H1 (cell line): ENCODE data around the gene KAT5. TPM values are rescaled to one million over a fixed set of nuclear protein-coding genes. Genes with fewer than 3 reads are reported as not detected.

Experiments used
- polyA plus RNA-seq, 7 experiments: library from polyadenylated mRNA; depleted of rRNA in 3 of 7; stranded (reverse) in 5 of 7; unstranded in 2 of 7; fragments of >200 nt in 5 of 7; fragments of 200-250 nt in 2 of 7; gene quantifications; 1 replicate in 5 of 7; 2 replicates in 1 of 7; 4 replicates in 1 of 7; pipeline versions ENCODE4 v1.2.1 to v1.2.3, GENCODE V29; 2011 to 2013; ENCODE audit warnings: missing spikeins in 2 of 7, mixed read lengths in 2 of 7
- total RNA-seq: library from RNA; stranded (reverse); fragmentation: NEBNext Ultra II Directional; extraction: Animal tissue kit (Norgen Biotek cat#: 25700); gene quantifications from 2 replicates; pipeline ENCODE4 v1.2.1, GENCODE V29; 2021
- TF ChIP-seq, protein P1 (sequence below): fragments of 300-600 bp; sonication (generic); IDR thresholded peaks from 2 replicates; pipeline ENCODE4 v1.7.1; 2012; ENCODE audit warnings: low read length, moderate library complexity, mild to moderate bottlenecking, inconsistent platforms; ENCODE audit not compliant: insufficient replicate concordance

KAT5 gene
- total and polyA plus RNA-seq, 2 of the 8 experiments (the other 6 are each of a cell fraction or from before 2014, with no cell fraction given): 26.7 to 37.4 TPM

DNA sequence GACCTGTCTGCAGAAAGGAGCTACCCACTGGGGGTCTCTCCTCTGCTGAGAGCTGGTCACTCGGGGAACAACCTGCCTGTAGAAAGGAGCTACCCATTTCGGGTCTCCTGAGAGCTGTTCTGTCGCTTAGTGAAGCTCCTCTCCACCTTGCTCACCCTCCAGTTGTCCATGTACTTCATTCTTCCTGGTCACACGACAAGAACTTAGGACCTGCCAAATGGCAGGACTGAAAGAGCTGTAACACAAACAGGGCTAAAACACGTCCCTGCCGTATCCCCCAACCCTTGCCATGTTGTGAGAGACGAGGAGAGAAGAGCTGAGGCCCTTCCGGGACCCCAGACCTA is 32.6 kb downstream of the KAT5 start (continued):
- TF ChIP-seq, protein P1, sequence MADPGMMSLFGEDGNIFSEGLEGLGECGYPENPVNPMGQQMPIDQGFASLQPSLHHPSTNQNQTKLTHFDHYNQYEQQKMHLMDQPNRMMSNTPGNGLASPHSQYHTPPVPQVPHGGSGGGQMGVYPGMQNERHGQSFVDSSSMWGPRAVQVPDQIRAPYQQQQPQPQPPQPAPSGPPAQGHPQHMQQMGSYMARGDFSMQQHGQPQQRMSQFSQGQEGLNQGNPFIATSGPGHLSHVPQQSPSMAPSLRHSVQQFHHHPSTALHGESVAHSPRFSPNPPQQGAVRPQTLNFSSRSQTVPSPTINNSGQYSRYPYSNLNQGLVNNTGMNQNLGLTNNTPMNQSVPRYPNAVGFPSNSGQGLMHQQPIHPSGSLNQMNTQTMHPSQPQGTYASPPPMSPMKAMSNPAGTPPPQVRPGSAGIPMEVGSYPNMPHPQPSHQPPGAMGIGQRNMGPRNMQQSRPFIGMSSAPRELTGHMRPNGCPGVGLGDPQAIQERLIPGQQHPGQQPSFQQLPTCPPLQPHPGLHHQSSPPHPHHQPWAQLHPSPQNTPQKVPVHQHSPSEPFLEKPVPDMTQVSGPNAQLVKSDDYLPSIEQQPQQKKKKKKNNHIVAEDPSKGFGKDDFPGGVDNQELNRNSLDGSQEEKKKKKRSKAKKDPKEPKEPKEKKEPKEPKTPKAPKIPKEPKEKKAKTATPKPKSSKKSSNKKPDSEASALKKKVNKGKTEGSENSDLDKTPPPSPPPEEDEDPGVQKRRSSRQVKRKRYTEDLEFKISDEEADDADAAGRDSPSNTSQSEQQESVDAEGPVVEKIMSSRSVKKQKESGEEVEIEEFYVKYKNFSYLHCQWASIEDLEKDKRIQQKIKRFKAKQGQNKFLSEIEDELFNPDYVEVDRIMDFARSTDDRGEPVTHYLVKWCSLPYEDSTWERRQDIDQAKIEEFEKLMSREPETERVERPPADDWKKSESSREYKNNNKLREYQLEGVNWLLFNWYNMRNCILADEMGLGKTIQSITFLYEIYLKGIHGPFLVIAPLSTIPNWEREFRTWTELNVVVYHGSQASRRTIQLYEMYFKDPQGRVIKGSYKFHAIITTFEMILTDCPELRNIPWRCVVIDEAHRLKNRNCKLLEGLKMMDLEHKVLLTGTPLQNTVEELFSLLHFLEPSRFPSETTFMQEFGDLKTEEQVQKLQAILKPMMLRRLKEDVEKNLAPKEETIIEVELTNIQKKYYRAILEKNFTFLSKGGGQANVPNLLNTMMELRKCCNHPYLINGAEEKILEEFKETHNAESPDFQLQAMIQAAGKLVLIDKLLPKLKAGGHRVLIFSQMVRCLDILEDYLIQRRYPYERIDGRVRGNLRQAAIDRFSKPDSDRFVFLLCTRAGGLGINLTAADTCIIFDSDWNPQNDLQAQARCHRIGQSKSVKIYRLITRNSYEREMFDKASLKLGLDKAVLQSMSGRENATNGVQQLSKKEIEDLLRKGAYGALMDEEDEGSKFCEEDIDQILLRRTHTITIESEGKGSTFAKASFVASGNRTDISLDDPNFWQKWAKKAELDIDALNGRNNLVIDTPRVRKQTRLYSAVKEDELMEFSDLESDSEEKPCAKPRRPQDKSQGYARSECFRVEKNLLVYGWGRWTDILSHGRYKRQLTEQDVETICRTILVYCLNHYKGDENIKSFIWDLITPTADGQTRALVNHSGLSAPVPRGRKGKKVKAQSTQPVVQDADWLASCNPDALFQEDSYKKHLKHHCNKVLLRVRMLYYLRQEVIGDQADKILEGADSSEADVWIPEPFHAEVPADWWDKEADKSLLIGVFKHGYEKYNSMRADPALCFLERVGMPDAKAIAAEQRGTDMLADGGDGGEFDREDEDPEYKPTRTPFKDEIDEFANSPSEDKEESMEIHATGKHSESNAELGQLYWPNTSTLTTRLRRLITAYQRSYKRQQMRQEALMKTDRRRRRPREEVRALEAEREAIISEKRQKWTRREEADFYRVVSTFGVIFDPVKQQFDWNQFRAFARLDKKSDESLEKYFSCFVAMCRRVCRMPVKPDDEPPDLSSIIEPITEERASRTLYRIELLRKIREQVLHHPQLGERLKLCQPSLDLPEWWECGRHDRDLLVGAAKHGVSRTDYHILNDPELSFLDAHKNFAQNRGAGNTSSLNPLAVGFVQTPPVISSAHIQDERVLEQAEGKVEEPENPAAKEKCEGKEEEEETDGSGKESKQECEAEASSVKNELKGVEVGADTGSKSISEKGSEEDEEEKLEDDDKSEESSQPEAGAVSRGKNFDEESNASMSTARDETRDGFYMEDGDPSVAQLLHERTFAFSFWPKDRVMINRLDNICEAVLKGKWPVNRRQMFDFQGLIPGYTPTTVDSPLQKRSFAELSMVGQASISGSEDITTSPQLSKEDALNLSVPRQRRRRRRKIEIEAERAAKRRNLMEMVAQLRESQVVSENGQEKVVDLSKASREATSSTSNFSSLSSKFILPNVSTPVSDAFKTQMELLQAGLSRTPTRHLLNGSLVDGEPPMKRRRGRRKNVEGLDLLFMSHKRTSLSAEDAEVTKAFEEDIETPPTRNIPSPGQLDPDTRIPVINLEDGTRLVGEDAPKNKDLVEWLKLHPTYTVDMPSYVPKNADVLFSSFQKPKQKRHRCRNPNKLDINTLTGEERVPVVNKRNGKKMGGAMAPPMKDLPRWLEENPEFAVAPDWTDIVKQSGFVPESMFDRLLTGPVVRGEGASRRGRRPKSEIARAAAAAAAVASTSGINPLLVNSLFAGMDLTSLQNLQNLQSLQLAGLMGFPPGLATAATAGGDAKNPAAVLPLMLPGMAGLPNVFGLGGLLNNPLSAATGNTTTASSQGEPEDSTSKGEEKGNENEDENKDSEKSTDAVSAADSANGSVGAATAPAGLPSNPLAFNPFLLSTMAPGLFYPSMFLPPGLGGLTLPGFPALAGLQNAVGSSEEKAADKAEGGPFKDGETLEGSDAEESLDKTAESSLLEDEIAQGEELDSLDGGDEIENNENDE: no peak
